HepG2 (cell line): ENCODE data around the gene ACSF3. TPM values are rescaled to one million over a fixed set of nuclear protein-coding genes. Genes with fewer than 3 reads are reported as not detected.
A peak's percentile ranks its signal among the peaks of the same experiment; 100 is the strongest.

Experiments
- ATAC-seq: fragments of 200-7000 bp; cut with Tn5 transposase; 3 replicates; pipeline ENCODE4 v1.9.1; 2020; ENCODE audit warnings: mild to moderate bottlenecking, moderate library complexity
- BruUV-seq: library from RNA; stranded (reverse); fragments of 400-500 nt; replicated peaks from 2 replicates; lab custom pipeline; 2021; lab: Mats Ljungman, UMichigan
- CTCF ChIA-PET: fragments of 300-600 bp; formaldehyde crosslinking; extraction: SDS; loops from one replicate; lab custom pipeline; 2021; ENCODE audit warnings: low total read pairs, inconsistent platforms, low intra/inter-chr PET ratio; lab: Yijun Ruan, JAX
- POLR2A ChIA-PET: fragments of 350-600 bp; sonication (Branson Sonifier 250); formaldehyde crosslinking; loops from one replicate; lab custom pipeline; 2020; ENCODE audit warnings: antibody characterized with exemption, inconsistent platforms; lab: Yijun Ruan, JAX
- DNase-seq: peaks from one replicate; pipeline ENCODE4 v3.0.0-alpha.2; 2015; ENCODE audit warnings: low spot score
- FAIRE-seq: peaks from 3 replicates; lab custom pipeline; 2011; peaks lifted over from hg19 to GRCh38; lab: Jason Lieb, UNC
- H2AFZ ChIP-seq: one replicate; pipeline ENCODE4 v1.6.1; 2011; ENCODE audit warnings: low read length, inconsistent platforms
- H3K27ac ChIP-seq: fragments of 300-600 bp; 3 replicates; pipeline ENCODE4 v1.8.0; 2011; ENCODE audit warnings: mixed run types, mild to moderate bottlenecking, mixed read lengths, low read length, inconsistent platforms; ENCODE audit not compliant: insufficient read depth; ENCODE audit errors: extremely low read length
- H3K27me3 ChIP-seq, 2 experiments: fragments of 200-600 bp in 1 of 2; 2 replicates in 1 of 2; 3 replicates in 1 of 2; pipeline versions ENCODE4 v1.6.0 to v1.8.0; 2011; ENCODE audit warnings: low read length in 2 of 2, mild to moderate bottlenecking in 2 of 2, moderate library complexity in 2 of 2, inconsistent platforms in 1 of 2; ENCODE audit not compliant: insufficient read depth in 2 of 2, control insufficient read depth in 1 of 2
- H3K36me3 ChIP-seq, 2 experiments: fragments of 200-600 bp in 1 of 2; replicated peaks in 1 of 2; 2 replicates in 1 of 2; 3 replicates in 1 of 2; pipeline versions ENCODE4 v1.5.1 to v1.8.0; 2011; ENCODE audit warnings: low read length in 2 of 2, inconsistent platforms in 1 of 2; ENCODE audit not compliant: insufficient read depth in 2 of 2, control insufficient read depth in 1 of 2
- H3K4me1 ChIP-seq: 2 replicates; pipeline ENCODE4 v1.5.1; 2012; ENCODE audit warnings: low read length, inconsistent platforms; ENCODE audit not compliant: insufficient read depth
- H3K4me2 ChIP-seq: 2 replicates; pipeline ENCODE4 v1.6.0; 2011; ENCODE audit warnings: low read depth, low read length, inconsistent platforms
- H3K4me3 ChIP-seq, 3 experiments: fragments of 200-600 bp in 1 of 3; sonication (generic), shearing (Covaris generic) in 1 of 3; replicated peaks in 1 of 3; 2 replicates each; pipeline ENCODE4 v1.5.1; 2011 to 2016; ENCODE audit warnings: low read length in 3 of 3, inconsistent platforms in 2 of 3, low read depth in 2 of 3, mild to moderate bottlenecking in 2 of 3, control low read depth in 1 of 3, mixed read lengths in 1 of 3; ENCODE audit not compliant: insufficient read depth in 1 of 3
- H3K79me2 ChIP-seq: one replicate; pipeline ENCODE4 v1.6.1; 2011; ENCODE audit warnings: low read length, inconsistent platforms; ENCODE audit not compliant: insufficient read depth
- H3K9ac ChIP-seq: 2 replicates; pipeline ENCODE4 v1.6.0; 2011; ENCODE audit warnings: mild to moderate bottlenecking, low read depth, low read length, inconsistent platforms; ENCODE audit not compliant: insufficient read depth
- H3K9me3 ChIP-seq: 2 replicates; pipeline ENCODE4 v1.5.1; 2012; ENCODE audit warnings: mild to moderate bottlenecking, low read length
- H4K20me1 ChIP-seq: 2 replicates; pipeline ENCODE4 v1.6.0; 2011; ENCODE audit warnings: inconsistent platforms, mild to moderate bottlenecking, low read length, moderate library complexity; ENCODE audit not compliant: insufficient read depth
- ATAD3A ChIP-seq: sonication (generic); formaldehyde crosslinking; IDR thresholded peaks from 2 replicates; pipeline ENCODE4 v1.4.0; 2020; ENCODE audit warnings: missing genetic modification reagents
- FOXO1 ChIP-seq: sonication (generic); formaldehyde crosslinking; IDR thresholded peaks from 2 replicates; pipeline ENCODE4 v1.4.0; 2020; ENCODE audit warnings: missing genetic modification reagents
- KAT2B ChIP-seq: fragments of 150-350 bp; IDR thresholded peaks from 2 replicates; pipeline ENCODE4 v1.6.1; 2014; ENCODE audit warnings: low read depth, low read length, borderline replicate concordance
- KDM5A ChIP-seq: fragments of 200-600 bp; sonication (generic); IDR thresholded peaks from 2 replicates; pipeline ENCODE4 v1.7.0; 2018; ENCODE audit warnings: antibody characterized with exemption, mild to moderate bottlenecking, low read length, borderline replicate concordance
- KLF12 ChIP-seq: sonication (generic); formaldehyde crosslinking; IDR thresholded peaks from 2 replicates; pipeline ENCODE4 v1.4.0; 2020; ENCODE audit warnings: missing genetic modification reagents, borderline replicate concordance
- TBL1XR1 ChIP-seq: fragments of 150-350 bp; IDR thresholded peaks from 2 replicates; pipeline ENCODE4 v1.6.1; 2014; ENCODE audit warnings: borderline replicate concordance, low read length; ENCODE audit not compliant: partially characterized antibody
- TCF7 ChIP-seq: sonication (generic); IDR thresholded peaks from 2 replicates; pipeline ENCODE4 v1.6.1; 2016; ENCODE audit warnings: antibody characterized with exemption, low read depth
- ZFP1 ChIP-seq: IDR thresholded peaks from 2 replicates; pipeline ENCODE4 v1.6.1; 2016
- ZNF737 ChIP-seq: sonication (generic); formaldehyde crosslinking; IDR thresholded peaks from 2 replicates; pipeline ENCODE4 v1.5.0; 2020; ENCODE audit warnings: missing genetic modification reagents, mild to moderate bottlenecking, borderline replicate concordance
- WGBS: methylation state at CpG from one replicate; pipeline ENCODE4 v1.1.6; 2017; ENCODE audit warnings: low lambda C conversion rate; 5-methylcytosine and 5-hydroxymethylcytosine counted together
- in situ Hi-C: cut with HindIII; loops from 2 replicates; pipeline ENCODE4 v1.10.0; 2017; ENCODE audit warnings: low pct_unique_long_range_greater_than_20kb; ENCODE audit not compliant: extremely low pct_ligation_motif_present
- intact Hi-C: fragments of 100-400 bp; cut with micrococcal nuclease; formaldehyde crosslinking; loops from one replicate; pipeline ENCODE4 v1.10.0; 2022; ENCODE audit not compliant: unreplicated experiment
- polyA plus RNA-seq, 8 experiments: library from polyadenylated mRNA; depleted of rRNA in 3 of 8; stranded (reverse) in 7 of 8; unstranded in 1 of 8; fragments of >200 nt; fragmentation: Illumina TruSeq in 4 of 8; extraction: Trizol in 4 of 8; gene quantifications; 2 replicates each; pipeline versions ENCODE4 v1.2.1 to v1.2.3, GENCODE V29; 2011 to 2016; ENCODE audit warnings: low read depth in 4 of 8, missing spikeins in 1 of 8, mixed read lengths in 1 of 8; ENCODE audit not compliant: insufficient read depth in 1 of 8
- total RNA-seq, 5 experiments: library from RNA; depleted of rRNA; stranded (reverse); fragments of >200 nt; fragmentation: Illumina TruSeq; extraction: Trizol; gene quantifications; 2 replicates each; pipeline ENCODE4 v1.2.3, GENCODE V29; 2016; ENCODE audit warnings: low read depth in 1 of 5
- TF ChIP-seq, protein P1 (sequence below): sonication (generic); formaldehyde crosslinking; IDR thresholded peaks from 2 replicates; pipeline ENCODE4 v1.4.0; 2020; ENCODE audit warnings: mild to moderate bottlenecking, missing genetic modification reagents

ACSF3 gene
- total and polyA plus RNA-seq, 2 of the 13 experiments (the other 11 are each of a cell fraction or from before 2014, with no cell fraction given): 14.9 to 30.6 TPM

DNA sequence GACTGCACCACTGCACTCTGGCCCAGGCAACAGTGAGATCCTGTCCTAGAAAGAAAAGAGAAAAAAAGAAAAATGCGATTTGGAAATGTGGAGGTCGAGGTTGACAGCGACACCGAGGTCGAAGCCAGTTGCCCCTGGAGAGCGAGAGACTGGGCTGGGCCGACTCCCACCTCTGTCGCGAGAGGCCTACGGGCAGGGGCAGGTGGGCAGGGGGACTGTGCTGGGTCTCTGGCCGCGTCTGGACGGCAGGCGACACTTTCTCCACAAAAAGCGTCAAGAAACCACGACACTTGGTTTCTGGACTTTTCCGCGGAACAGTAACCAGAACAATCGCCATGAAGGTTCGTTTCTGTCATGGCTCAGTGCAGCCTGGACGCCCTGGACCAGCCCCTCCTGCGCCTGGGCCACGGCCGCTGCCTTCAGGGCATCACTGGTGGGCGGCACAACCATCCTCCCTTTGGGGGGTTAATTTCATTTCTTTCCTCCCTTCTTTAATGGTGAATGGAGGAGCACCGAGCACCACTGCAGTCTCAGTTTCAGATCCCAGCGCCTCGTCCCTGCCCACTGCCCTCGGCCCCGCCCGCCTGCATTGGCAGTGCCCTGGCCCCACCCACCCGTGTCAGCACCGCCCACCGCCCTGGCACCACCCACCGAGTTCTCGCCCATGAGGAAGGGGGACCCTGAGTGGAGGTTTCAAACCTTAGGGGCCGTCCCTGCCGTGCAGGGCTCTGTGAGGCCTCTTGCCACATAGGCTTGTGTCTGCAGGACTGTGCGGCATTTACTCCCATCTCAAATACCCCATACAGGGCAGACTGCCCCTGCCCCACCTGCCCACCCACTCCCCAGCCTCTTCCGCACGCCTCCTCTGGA, 59.4 kb downstream of the ACSF3 start:
- 84% methylated on average over 35 of the region's 41 CpGs for WGBS
- FAIRE-seq (no peak), DNase-seq (no peak), ATAC-seq (peak; percentile 4; the same call in 2 of the 3 replicates)
- Histone ChIP-seq H3K27ac (no peak overlapping the region), H3K4me3 (no peak overlapping the region), H3K79me2 (no peaks in the 10 kb centered on the region), H3K9me3 (peaks cover 5% of the 10 kb centered on the region; the same call in 1 of the 2 replicates), H4K20me1 (no peaks in the 10 kb centered on the region; the same call in 1 of the 2 replicates), H3K27me3 (peaks cover 8 to 17% of the 10 kb centered on the region in 2 experiments; a peak in 4 of 5 replicates), H3K36me3 (peaks cover 1 to 4% of the 10 kb centered on the region in 2 experiments; a peak in 3 of 5 replicates), H3K9ac (no peak overlapping the region), H2AFZ (no peak overlapping the region), H3K4me1 (peaks cover 24% of the 10 kb centered on the region), H3K4me2 (no peak overlapping the region)
- CTCF ChIA-PET: no interaction called here
- POLR2A ChIA-PET: no interaction called here
- intact Hi-C loops (no loop called here), in situ Hi-C loops (no loop called here)
- no TSS peak for BruUV-seq
- TF ChIP-seq ZNF737 (CRISPR knock-in tag) (no peak), KDM5A (no peak), TCF7 (no peak), KAT2B (no peak), ATAD3A (no peak), KLF12 (CRISPR knock-in tag) (no peak), FOXO1 (no peak), ZFP1 (CRISPR knock-in tag) (no peak), TBL1XR1 (no peak)
- TF ChIP-seq, protein P1, sequence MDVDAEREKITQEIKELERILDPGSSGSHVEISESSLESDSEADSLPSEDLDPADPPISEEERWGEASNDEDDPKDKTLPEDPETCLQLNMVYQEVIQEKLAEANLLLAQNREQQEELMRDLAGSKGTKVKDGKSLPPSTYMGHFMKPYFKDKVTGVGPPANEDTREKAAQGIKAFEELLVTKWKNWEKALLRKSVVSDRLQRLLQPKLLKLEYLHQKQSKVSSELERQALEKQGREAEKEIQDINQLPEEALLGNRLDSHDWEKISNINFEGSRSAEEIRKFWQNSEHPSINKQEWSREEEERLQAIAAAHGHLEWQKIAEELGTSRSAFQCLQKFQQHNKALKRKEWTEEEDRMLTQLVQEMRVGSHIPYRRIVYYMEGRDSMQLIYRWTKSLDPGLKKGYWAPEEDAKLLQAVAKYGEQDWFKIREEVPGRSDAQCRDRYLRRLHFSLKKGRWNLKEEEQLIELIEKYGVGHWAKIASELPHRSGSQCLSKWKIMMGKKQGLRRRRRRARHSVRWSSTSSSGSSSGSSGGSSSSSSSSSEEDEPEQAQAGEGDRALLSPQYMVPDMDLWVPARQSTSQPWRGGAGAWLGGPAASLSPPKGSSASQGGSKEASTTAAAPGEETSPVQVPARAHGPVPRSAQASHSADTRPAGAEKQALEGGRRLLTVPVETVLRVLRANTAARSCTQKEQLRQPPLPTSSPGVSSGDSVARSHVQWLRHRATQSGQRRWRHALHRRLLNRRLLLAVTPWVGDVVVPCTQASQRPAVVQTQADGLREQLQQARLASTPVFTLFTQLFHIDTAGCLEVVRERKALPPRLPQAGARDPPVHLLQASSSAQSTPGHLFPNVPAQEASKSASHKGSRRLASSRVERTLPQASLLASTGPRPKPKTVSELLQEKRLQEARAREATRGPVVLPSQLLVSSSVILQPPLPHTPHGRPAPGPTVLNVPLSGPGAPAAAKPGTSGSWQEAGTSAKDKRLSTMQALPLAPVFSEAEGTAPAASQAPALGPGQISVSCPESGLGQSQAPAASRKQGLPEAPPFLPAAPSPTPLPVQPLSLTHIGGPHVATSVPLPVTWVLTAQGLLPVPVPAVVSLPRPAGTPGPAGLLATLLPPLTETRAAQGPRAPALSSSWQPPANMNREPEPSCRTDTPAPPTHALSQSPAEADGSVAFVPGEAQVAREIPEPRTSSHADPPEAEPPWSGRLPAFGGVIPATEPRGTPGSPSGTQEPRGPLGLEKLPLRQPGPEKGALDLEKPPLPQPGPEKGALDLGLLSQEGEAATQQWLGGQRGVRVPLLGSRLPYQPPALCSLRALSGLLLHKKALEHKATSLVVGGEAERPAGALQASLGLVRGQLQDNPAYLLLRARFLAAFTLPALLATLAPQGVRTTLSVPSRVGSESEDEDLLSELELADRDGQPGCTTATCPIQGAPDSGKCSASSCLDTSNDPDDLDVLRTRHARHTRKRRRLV (CRISPR knock-in tag): no peak
